Loucy (cell line): ENCODE data around the gene IGFBP6.

Experiments used
- H2AFZ ChIP-seq: fragments of 200-600 bp; sonication (generic); 2 replicates; pipeline ENCODE4 v1.6.0; 2016; ENCODE audit warnings: antibody characterized with exemption, mild to moderate bottlenecking, low read length, moderate library complexity
- H3F3A ChIP-seq: fragments of 200-600 bp; 2 replicates; pipeline ENCODE4 v1.6.0; 2016; ENCODE audit warnings: antibody characterized with exemption, low read depth, mild to moderate bottlenecking
- H3K27me3 ChIP-seq: fragments of 200-600 bp; sonication (generic); 2 replicates; pipeline ENCODE4 v1.6.1; 2014; ENCODE audit warnings: low read length, mild to moderate bottlenecking; ENCODE audit not compliant: insufficient read depth, poor library complexity, severe bottlenecking
- H3K36me3 ChIP-seq: fragments of 200-600 bp; sonication (generic); 2 replicates; pipeline ENCODE4 v1.6.1; 2016; ENCODE audit warnings: low read length; ENCODE audit not compliant: insufficient read depth
- H3K4me1 ChIP-seq: fragments of 200-600 bp; sonication (generic); 2 replicates; pipeline ENCODE4 v1.5.1; 2014; ENCODE audit warnings: low read length, mild to moderate bottlenecking; ENCODE audit not compliant: insufficient read depth, poor library complexity, severe bottlenecking
- H3K4me2 ChIP-seq: fragments of 200-600 bp; sonication (generic); 2 replicates; pipeline ENCODE4 v1.6.0; 2014; ENCODE audit warnings: antibody characterized with exemption, low read length, low read depth, mild to moderate bottlenecking; ENCODE audit not compliant: poor library complexity, severe bottlenecking
- H3K4me3 ChIP-seq: fragments of 200-600 bp; sonication (generic); 2 replicates; pipeline ENCODE4 v1.5.1; 2014; ENCODE audit warnings: low read length, mild to moderate bottlenecking, mixed read lengths; ENCODE audit not compliant: poor library complexity, severe bottlenecking
- H3K79me2 ChIP-seq: fragments of 200-600 bp; sonication (generic); 2 replicates; pipeline ENCODE4 v1.6.1; 2014; ENCODE audit warnings: low read length; ENCODE audit not compliant: insufficient read depth
- H3K9ac ChIP-seq: fragments of 200-600 bp; sonication (generic); 2 replicates; pipeline ENCODE4 v1.6.0; 2014; ENCODE audit warnings: mild to moderate bottlenecking, low read depth, low read length, moderate library complexity; ENCODE audit not compliant: poor library complexity, severe bottlenecking
- H3K9me2 ChIP-seq: fragments of 200-600 bp; sonication (generic); replicated peaks from 2 replicates; pipeline ENCODE4 v1.6.1; 2016; ENCODE audit warnings: low read depth, low read length, mixed read lengths
- H3K9me3 ChIP-seq: fragments of 200-600 bp; sonication (generic); 2 replicates; pipeline ENCODE4 v1.6.1; 2014; ENCODE audit warnings: mild to moderate bottlenecking, antibody characterized with exemption, low read length, low read depth; ENCODE audit not compliant: insufficient read depth
- H4K20me1 ChIP-seq: fragments of 200-600 bp; sonication (generic); 2 replicates; pipeline ENCODE4 v1.6.0; 2014; ENCODE audit warnings: antibody characterized with exemption, low read length, mild to moderate bottlenecking; ENCODE audit not compliant: insufficient read depth, poor library complexity, severe bottlenecking
- CTCF ChIP-seq: fragments of 200-600 bp; sonication (generic); conservative IDR thresholded peaks from 2 replicates; pipeline ENCODE4 v1.5.1; 2014; ENCODE audit warnings: mild to moderate bottlenecking, antibody characterized with exemption, low read length
- EZH2phosphoT487 ChIP-seq: fragments of 200-600 bp; IDR thresholded peaks from 2 replicates; pipeline ENCODE4 v1.6.1; 2018; ENCODE audit warnings: antibody characterized with exemption, mild to moderate bottlenecking, moderate library complexity, borderline replicate concordance

IGFBP6 gene, protein sequence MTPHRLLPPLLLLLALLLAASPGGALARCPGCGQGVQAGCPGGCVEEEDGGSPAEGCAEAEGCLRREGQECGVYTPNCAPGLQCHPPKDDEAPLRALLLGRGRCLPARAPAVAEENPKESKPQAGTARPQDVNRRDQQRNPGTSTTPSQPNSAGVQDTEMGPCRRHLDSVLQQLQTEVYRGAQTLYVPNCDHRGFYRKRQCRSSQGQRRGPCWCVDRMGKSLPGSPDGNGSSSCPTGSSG

DNA sequence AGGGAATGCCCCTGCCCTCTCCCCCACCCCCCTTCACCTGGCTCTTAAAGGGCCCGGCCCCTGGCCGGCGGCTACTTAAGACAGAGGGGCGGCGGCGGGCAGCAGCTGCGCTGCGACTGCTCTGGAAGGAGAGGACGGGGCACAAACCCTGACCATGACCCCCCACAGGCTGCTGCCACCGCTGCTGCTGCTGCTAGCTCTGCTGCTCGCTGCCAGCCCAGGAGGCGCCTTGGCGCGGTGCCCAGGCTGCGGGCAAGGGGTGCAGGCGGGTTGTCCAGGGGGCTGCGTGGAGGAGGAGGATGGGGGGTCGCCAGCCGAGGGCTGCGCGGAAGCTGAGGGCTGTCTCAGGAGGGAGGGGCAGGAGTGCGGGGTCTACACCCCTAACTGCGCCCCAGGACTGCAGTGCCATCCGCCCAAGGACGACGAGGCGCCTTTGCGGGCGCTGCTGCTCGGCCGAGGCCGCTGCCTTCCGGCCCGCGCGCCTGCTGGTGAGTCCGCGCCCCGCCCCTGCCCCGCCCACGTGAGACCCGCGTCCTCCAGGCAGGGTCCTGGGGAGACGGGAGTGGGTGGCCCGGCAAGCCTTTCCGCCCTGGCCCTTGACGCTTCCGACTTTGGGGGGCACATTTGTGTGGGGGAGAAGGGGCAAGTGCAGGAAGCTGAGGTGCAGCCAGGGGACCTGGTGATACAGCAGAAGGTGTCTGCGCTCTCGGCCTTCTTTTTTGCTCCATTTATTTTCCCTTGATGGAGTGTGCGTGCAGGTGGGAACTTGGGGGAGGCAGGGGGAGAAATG is at the start of gene IGFBP6:
TSS of gene IGFBP6 (plus strand) at position 104 of the 790 bp plus-strand sequence. CDS start at position 155, 51 bp downstream.
- H2AFZ ChIP-seq: peak within 1 kb of the TSS; percentile 95
- H3K4me2 ChIP-seq: peak within 1 kb of the TSS; percentile 78
- no peaks in the 10 kb centered on the region for H3K9me2 ChIP-seq
- no peaks in the 10 kb centered on the region for H3K79me2 ChIP-seq
- H3K9me3 ChIP-seq: no peaks in the 10 kb centered on the region
- H3K36me3 ChIP-seq: no peaks in the 10 kb centered on the region
- no peak for TF ChIP-seq EZH2phosphoT487
- no peak for TF ChIP-seq CTCF
- H3K4me1 ChIP-seq: peaks cover 37% of the 10 kb centered on the region
- H3K4me3 ChIP-seq: peak within 1 kb of the TSS; percentile 80
- H3F3A ChIP-seq: no peaks in the 10 kb centered on the region; the same call in 1 of the 2 replicates
- H3K27me3 ChIP-seq: no peaks in the 10 kb centered on the region
- no peaks in the 10 kb centered on the region for H4K20me1 ChIP-seq
- peak within 1 kb of the TSS; percentile 72 for H3K9ac ChIP-seq

DNA sequence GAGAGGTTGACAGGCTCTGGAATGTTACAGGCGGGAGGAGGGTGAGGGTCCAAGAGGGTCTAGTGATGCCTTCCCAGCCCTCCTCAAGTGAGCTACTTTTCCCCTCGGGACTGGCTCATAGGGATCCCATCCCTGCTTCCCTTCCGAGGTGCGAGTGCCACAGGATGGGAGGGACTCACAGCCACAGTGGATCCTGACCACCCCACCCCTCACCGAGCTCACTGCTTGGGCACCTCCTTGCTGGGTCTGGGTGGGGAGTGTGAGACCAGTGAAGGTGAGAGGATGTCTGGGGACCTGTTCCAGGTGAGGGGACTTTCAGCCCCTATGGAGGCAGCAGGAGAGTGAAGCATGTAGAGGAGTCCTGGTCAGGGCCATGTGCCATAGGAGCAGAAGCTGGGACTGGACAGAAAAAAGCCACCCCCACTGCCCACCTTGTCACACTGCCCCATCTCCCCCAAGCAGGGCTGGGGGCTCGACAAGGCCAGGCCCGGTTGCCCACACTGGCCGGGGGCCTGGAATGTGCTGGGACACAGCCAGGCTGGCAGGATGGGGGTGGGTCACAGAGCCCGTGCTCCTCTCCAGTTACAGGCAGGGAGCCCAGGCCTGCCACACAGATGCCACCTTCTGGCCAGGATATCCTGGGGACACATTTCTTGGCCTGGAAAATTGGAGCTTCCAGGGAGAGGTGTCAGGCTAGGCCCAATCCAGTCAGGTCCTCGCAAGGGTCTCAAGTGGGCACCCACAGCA is 49.3 kb upstream of the IGFBP6 start:
- no peaks in the 10 kb centered on the region for H3K9me2 ChIP-seq
- TF ChIP-seq EZH2phosphoT487 (no peak), CTCF (no peak)
- H3K4me3 ChIP-seq: no peak overlapping the region
- no peaks in the 10 kb centered on the region for H3K27me3 ChIP-seq
- H3F3A ChIP-seq: no peaks in the 10 kb centered on the region
- peaks cover 5% of the 10 kb centered on the region for H3K4me1 ChIP-seq
- no peaks in the 10 kb centered on the region for H4K20me1 ChIP-seq
- no peak overlapping the region for H3K4me2 ChIP-seq
- no peaks in the 10 kb centered on the region for H3K36me3 ChIP-seq
- H2AFZ ChIP-seq: no peak overlapping the region
- H3K79me2 ChIP-seq: no peaks in the 10 kb centered on the region
- no peaks in the 10 kb centered on the region for H3K9me3 ChIP-seq
- H3K9ac ChIP-seq: no peak overlapping the region

GRCh38 chr12:53048780-53049401 is 48.6 kb upstream of the IGFBP6 start:
- H3K27me3 ChIP-seq: no peaks in the 10 kb centered on the region
- no peaks in the 10 kb centered on the region for H3K9me2 ChIP-seq
- H3K4me3 ChIP-seq: no peak overlapping the region
- no peaks in the 10 kb centered on the region for H3K36me3 ChIP-seq
- no peaks in the 10 kb centered on the region for H3F3A ChIP-seq
- H3K9ac ChIP-seq: no peak overlapping the region
- no peak overlapping the region for H2AFZ ChIP-seq
- H3K9me3 ChIP-seq: no peaks in the 10 kb centered on the region
- H3K79me2 ChIP-seq: no peaks in the 10 kb centered on the region
- peaks cover 9% of the 10 kb centered on the region for H3K4me1 ChIP-seq
- no peak for TF ChIP-seq EZH2phosphoT487
- no peak for TF ChIP-seq CTCF
- no peaks in the 10 kb centered on the region for H4K20me1 ChIP-seq
- H3K4me2 ChIP-seq: no peak overlapping the region
